Measurements from ENCODE around the gene C14orf119.

C14orf119 gene, protein sequence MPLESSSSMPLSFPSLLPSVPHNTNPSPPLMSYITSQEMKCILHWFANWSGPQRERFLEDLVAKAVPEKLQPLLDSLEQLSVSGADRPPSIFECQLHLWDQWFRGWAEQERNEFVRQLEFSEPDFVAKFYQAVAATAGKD

DNA sequence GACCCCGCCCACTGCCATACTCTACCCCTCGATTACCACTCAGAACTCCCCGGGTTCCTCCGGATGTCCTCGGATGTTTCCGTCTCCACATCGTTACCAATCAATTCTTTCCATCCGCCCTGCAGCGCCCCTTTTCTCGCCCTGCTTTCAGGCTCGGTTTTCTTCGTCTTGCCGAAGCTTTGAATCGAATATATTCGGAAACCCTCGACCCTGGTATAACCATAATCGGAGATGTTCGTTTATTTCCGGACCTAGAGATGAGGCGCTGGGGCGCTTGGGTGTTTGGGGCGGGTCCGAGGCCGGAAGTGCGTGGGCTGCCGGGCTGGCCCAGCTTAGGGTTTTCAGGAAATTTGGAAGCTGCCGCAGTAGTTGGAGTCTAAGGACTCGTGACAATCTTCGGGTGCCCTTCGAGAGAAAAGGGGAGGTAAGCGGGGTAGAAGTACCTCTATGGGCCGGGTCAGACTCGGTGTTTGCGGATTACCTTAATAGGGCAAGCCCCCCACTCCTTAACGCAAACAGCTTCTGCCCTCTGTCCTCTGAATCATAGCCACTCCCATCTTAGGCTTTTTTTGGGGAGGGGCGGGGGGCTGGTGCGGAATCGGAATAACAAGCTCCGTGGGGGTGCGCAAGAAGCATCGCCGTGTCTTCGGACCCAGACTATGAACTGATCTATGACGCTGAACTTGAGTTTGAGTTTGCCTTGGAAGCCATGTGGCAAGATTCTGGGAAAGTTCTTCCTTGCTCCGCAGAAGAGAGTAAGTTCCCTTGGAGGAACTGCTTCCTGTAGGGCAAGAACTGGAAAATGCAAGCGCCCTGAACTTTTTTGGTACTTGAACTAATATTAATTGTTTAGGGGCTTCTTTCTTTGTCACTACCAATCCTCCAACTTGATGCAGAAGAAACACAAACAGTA, at the start of gene C14orf119:
TSS of gene C14orf119 (plus strand) at position 310 of the 913 bp plus-strand sequence. CDS start 2,154 bp downstream, outside the sequence.
- DNase-seq: peak; percentile 99

- DNase-seq: no peak
Observed at GRCh38 chr14:23047034-23047634, 48.2 kb upstream of the C14orf119 start.

DNA sequence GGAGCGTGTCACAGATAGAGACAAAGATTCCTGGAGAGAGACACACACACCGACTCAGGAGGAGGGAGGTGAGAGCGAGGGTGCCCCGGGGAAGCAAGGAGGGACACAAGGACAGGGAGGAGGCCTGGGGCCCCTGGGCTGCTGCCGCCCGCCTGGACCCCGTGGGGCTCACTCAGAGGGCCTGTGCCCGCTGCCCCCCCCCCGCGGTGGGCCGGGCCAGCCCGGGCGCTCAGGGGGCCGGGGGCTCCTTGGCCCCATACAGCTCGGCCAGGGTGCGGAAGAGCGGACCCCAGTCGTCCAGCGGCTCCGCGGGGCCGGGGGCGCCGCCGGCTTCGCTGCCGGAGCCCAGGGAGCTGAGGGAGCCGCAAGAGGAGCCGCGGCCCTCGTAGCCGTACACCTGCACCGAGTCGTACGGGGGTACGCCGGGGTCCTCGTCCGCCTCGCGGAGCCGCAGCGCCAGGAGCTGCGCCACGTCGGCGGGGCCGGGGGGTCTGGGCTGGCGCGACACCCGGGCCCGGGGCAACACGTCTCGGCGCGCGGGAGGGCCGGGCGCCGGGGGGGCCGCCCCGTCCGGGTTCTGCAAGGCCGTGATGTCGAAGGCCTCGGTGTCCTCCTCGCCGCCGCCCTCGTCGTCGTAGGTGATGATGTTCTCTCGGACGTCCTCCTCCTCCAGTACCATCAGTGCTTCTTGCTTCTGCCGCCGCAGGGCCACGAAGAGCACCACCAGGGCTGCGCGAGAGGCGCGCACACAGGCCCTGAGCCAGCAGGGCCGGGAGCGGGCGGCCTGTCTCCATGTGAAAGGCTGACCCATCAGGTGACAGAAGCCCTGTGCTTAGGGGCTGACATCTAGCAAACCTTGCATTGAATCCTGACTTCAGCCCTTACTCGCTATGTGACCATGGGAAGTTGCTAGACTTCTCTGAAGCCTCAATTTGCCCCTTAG, 47.3 kb upstream of the C14orf119 start:
- DNase-seq: no peak

DNA sequence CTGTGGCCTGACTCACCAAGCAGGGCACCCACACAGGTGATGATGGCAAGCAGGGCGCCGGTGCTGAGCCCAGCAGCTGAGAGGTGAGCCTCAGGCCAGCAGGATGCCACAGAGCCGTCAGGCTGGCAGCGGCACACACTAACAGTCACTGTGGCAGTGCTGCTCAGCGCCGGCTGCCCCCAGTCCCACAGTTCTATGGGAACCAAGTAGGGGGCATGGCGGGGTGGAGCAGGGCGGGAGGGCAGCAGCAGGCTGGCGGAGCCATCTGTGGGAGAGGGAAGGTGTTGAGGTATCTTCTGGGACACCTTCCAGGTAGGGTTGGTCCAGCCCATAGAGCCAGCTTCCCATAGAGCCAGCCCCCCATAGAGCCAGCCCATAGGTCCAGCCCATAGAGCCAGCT, 46.3 kb upstream of the C14orf119 start:
- DNase-seq: no peak

GRCh38 chr14:23051141-23052057, 43.9 kb upstream of the C14orf119 start:
- DNase-seq: no peak

GRCh38 chr14:23052182-23052623, 43.1 kb upstream of the C14orf119 start:
- no peak for DNase-seq

DNA sequence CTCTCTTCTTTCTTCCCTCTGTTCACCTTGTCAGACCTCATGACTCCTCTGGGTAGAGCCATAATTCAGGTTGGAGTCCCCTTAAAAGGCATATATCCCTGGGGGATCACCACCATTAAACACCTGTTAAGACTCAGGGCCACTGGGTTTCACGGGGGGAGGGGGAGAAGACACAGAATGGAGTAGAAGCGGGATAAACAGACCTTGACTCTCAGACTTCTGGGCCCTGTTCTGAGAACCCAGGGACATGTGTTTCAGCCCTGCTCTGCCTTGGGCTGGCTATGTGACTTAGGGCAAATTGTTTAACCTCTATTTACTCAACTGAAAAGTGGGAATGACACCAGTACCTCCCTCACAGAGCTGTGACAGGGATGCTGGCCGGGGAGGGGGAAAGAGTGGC, 42.6 kb upstream of the C14orf119 start:
- DNase-seq: no peak

DNA sequence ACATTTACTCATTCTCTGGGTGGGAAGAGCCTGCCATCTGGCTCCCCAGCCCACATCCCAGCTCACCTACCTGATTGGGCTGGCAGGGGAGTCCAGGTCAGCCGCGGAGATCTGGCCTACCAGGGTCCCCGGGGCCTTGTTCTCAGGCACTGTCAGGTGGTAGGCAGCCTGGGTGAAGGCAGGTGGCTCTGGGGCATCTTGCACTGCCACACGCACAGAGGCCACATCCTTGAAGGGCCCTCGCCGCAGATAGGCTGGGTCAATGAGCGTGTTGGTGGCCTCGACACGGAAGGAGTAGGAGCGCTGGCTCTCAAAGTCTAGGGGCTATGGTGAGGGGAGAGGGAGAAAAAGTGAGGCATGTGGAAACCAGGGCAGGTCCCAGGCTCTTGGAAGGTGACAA, 41.9 kb upstream of the C14orf119 start:
- DNase-seq: no peak

- no peak for DNase-seq
Observed at GRCh38 chr14:23054000-23054811, 41.1 kb upstream of the C14orf119 start.

DNA sequence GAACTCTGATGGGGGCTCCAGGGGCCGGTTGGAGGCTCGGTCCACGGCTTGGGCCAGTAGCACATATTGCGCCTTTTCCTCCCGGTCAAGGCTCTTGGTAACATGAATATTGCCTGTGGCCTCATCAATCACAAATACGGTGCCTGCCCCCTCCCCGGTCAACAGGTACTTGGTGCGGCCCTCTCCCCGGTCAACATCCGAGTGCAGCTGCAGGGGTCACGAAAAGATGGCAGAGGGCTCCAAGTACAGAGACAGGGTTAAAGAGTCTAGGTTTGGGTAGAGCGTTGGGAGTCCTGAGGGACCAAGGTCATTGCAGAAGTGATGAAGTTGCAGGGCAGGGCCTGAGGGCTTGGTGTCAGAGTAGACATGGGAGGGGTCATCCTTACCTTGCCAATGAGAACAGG, 40.2 kb upstream of the C14orf119 start:
- no peak for DNase-seq

- DNase-seq: no peak
Observed at GRCh38 chr14:23055621-23056144, 39.6 kb upstream of the C14orf119 start.

GRCh38 chr14:23056145-23056955, 39.0 kb upstream of the C14orf119 start:
- peak; percentile 74 for DNase-seq

GRCh38 chr14:23056956-23057756, 38.1 kb upstream of the C14orf119 start, which contains the start of gene CDH24:
TSS of gene CDH24 (minus strand) at chr14:23057520. CDS start at chr14:23055733, 1,787 bp downstream.
- DNase-seq: peak; percentile 71

- DNase-seq: peak; percentile 91
Observed at GRCh38 chr14:23057757-23058653, 37.3 kb upstream of the C14orf119 start.

DNA sequence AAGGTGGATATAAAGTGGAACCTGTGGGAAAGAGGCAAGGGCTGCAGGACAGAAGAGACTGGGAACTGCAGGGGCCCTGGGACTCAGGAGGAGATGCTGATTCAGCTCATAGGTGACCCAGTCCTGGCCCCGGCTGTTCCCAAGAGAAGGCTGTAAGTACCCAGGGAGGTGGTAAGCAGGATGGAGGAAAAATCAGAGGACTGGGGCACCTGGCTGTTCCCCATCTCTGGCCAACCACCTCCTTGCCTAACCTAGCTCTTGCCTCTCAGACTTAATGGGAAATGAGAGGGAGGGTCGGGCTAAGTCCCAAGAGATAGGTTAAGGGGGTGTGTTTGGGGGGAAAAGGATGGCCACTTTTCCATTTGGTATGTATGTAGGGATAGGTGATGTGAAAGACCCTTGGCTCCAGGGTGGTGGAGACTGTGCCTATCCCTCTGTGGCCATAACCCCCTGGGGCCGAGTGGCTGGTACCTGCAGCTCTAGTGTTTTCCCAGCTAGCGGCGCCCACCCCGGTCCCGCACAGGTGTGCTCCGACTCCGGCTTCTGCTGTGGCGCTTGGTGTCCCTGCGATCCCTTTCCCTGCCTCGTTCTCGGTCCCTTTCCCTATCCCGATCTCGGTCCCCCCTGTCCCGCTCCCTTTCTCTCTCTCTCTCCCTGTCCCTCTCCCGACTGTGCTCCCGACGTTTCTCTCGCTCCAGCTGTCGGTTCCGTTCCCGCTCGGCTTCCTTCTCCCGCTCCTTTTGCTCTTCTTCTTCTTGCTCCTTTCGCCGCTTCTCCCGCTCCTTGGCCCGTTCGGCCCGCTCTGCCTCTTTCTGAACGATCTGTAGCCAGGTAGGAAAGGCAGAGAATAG, 36.4 kb upstream of the C14orf119 start:
- DNase-seq: no peak

DNA sequence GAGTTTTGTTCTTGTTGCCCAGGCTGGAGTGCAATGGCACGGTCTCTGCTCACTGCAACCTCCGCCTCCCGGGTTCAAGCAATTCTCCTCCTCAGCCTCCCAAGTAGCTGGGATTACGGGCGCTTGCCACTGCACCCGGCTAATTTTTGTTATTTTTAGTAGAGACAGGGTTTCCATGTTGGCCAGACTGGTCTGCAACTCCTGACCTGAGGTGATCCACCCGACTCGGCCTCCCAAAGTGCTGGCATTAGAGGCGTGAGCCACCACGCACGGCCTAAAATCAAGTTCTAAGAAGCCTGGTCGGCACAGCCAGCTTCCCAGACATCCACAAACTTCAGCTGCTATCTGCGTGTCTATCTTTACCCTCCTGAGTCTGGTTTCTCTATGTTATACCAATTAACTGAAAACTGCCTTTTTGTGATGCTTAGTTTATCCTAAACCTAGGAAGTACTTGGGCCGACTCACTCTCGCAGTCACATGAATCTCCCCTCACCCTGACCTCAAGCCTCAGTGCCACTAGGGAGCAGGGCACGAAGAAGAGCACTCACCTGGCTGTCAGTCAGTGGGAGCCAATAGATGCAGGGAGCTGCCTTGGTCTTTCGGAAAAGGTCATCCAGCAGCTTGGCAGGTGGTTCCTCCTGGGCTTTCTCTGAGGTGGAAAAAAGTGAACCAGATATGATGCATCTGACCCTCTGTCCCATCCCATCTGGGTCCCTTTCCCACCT, 34.6 kb upstream of the C14orf119 start:
- no peak for DNase-seq
